KG1 (cell line): ENCODE measurements around the gene MGAT3.

Experiments used
- DNase-seq: peaks from one replicate; lab custom pipeline; 2025; lab: John Stamatoyannopoulos, UW

The MGAT3 gene

DNA sequence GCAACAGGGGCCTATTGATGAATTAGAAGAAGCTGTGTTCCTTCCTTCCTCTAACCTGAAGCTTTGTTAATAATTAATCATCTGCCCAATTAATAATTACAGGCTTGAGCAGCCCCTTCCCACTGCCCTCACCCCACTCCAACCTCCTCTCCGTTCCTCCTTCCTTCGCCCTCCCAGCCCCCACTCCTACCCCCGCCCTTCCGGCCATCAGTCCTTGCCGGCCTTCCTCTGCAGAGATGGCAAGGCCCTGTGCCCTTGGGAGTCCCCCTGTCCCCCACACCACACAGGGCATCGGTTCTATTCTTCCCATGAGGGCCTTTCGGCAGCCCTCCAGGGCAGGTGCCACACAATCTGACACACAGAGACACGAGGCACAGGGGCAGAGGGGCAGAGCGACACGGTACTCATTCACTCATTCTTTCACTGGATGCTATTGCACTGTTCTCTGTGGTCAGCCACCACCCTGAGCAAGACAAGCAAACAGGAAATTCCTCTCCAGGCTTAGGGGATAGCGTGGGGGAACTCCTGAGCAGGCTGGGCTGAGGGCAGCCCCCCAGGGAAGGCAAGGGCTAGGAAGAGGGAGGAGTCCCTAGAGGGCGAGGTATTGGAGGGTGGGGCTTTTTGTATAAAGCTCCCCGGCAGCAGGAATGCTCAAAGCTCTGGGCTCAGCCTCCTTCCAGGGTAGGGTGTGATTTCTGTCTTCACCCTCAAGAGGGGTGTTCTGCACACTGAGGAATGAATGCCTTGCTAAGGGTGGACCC lies 14.7 kb downstream of the MGAT3 start:
- DNase-seq = no peak

DNA sequence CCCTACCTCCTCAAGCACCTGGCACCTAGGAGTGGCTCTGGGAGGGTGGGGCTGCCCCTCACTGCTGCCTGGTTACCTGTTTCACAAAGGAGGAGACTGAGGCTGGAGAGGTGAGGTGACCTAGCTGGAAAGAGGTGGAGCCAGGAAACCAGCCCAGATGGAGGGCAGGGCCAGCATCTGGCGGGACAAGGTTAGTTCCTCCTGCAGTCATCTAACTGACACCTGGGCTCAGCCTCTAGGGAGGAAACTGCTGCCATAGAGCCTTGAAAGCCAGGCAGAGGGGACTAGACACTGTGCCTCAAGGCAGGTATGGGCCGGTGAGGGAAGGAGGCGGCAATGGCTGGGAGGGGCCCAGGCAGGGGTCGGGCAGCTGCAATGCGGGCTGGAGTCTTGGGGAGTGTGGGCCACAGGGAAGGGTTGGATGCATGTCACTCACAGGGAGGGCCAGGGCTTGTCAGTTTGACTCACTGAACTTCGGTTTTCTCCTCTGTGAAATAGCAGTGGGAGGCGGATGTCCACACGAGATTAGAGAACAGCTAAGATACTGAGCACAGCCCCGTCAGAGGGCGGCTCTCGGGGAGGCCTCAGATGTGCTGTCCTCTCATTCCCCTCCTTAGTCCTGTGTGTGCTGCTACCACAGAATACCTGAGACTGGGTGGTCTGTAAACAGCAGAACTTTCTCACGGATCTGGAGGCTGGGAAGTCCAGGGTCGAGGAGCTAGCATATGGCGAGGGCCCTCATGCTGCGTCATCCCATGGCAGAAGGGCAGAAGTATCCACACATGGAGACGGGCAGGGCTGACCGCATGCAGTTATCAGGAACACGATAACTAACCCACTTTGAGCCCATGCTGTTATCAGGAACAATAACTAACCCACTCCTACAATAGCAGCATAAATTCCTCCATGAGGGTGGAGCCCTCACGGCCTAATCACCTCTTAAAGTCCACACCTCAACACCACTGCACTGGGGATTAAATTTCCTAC lies 16.1 kb downstream of the MGAT3 start:
- DNase-seq = no peak

DNA sequence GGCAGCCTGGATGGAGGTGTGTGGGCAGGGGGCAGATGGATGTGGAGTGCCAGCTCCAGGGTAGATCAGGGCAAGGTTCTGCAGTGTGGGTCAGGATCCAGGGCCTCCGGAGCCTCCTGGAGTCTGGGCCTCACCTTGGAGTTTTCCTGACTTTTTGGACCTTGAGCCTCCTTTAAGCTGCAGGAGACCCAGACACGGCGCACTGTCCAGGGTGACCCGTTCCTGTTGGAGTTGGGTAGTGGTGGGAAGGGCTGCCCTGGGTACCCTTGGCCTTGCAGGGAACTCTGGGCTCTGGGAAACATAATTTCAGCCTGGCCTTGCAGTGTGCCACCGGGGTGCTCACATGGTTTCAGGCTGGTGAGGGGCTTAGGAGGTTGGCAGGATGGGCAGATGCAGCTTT lies 17.0 kb downstream of the MGAT3 start:
- no peak for DNase-seq

DNA sequence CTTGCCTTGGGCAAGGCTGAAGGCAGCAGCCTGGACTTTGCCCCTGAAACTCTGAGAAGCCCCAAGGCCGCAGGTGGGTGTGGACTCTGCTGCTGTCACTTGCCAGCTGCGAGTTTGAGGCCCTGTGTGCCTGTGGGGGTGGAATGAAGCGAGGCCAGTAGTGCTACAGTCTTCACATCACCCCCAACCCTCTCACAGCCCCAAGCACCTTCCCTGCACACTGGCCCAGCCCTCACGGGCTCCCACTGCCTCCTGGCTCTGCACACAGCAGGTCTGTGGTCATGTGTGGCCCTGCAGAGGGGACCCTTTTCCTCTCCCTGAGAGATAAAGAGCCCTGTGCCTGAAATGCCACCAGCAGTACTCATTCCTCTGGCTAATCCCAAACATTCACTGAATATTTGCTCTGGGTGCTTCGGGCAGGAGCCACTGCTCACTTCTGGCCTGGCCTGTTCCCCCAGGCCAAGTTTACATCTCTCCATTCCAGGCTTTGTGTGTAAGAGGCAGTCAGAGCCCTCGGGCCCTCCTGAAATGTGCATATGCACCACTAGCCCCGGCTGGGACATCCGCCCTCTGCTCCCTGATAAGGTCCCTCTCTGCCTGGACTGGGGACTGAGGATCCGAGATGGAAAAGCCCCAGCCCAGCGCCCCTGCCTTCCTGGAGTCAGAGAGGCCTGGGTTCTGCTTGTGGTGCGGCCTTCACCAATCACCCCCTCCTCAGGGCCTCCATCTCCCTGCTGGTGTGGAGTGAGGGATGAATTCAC lies 17.7 kb downstream of the MGAT3 start:
- DNase-seq = no peak

DNA sequence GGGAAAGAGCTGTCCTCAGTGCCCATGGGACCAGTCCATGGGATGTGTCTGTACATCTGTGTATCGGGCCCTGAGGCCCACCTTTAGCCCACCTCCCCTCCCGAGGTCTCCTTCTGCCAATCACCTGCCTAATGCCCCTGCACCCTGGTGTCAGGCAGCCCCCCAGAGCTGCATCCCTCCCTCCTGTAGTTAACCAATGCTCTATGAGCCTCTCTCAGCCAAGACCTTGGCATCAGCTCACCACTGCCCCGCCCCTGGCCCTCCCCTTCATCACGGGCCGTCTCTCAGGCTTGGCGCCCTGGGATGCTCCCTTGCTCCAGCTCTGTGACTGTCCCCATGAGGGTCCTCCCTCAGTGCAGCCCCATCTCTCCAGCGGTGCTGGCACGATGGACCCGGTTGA lies 18.5 kb downstream of the MGAT3 start:
- no peak for DNase-seq

DNA sequence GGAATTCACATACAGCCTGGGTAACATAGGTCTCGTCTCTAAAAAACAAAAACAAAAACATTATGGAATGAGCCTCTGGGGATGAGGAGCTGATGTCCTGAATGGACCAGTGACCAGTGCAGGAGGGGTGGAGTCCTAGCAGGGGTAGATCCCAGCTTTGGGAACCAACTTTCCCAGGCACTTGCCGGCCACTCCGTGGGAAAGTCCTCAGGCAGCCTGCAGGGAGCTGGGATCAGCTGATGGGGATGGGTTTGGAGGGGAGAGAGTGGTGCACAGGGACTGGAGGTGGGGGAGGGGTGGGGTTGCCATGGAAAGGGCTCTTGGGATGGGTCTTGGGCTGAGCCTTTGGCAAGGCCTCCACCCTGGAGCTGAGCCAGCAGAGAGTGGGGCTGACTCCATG lies 19.1 kb downstream of the MGAT3 start:
- DNase-seq = no peak

DNA sequence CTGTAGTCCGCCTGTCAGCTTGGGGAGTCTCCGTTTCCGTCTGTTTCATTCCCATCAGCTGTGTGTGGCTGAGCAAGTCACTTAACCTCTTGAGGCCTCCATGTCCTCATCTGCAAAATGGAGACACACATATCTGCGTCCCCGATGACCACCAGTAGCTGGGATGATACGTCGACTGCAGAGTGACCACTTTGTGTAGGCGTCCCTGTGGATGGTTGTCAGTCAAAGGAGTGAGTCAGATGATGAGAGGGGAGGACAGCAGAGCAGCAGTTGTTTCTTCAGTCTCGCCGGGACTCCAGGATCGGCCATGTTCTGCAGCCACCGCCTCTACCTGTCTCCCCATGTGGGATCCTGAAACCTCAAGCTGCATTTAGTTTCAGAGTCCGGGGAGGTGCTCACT lies 19.9 kb downstream of the MGAT3 start:
- DNase-seq = no peak

DNA sequence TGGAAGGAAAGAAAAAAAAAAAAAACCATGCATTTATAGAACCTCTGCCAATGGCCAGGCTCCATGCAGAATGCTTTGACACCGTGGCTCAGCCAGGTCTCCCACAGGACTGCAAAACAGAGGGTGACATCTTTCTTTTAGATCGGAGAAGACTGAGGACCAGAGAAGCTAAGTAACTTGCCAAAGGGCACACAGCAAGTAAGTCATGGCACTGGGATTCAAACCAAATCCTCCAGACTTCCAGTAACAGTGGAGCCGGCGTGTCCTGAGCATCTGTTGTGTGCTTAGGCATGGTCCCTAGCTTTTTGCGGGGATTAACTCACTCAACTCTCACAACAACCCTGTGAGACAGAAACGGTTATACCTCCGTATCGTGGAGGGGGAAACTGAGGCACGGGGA lies 20.7 kb downstream of the MGAT3 start:
- DNase-seq = no peak

DNA sequence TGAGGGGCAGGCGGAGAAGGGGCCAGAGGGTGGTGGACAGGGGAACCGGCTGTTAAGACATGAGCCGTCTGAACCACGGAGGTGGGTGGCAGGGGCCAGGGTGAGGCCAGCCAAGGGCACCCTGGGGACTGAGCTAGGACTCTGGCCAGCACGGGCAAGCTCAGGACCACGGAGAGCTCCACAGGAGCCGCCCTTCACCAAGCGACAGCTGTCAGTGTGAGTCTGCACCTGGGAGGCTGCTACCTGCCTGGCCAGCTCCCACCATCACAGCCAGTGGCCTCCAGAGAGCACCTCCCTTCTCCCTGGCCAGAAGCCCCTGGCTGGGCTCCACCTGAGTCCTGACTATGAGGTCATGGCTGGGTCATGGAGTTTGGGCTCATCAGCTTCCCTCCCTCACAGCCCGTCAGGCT lies 21.6 kb downstream of the MGAT3 start:
- no peak for DNase-seq

DNA sequence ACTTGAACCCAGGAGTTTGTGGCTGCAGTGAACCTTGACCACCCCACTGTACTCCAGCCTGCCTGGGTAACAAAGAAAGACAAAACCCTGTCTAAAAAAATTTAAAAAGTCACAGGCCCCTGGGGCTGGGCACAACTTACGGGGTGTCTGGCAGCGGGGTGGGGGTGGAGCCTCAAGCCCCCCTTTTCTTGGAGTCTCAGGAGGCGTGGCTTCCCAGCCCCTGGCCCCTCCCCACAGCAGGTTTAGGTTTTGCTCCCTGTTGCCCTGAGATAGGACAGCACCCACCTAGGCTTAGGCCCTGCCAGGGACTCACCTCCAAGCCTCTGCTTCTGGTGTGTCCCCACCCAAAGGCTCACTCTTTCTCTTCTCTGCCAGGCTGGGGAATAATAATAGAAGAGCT lies 22.4 kb downstream of the MGAT3 start:
- DNase-seq = no peak

DNA sequence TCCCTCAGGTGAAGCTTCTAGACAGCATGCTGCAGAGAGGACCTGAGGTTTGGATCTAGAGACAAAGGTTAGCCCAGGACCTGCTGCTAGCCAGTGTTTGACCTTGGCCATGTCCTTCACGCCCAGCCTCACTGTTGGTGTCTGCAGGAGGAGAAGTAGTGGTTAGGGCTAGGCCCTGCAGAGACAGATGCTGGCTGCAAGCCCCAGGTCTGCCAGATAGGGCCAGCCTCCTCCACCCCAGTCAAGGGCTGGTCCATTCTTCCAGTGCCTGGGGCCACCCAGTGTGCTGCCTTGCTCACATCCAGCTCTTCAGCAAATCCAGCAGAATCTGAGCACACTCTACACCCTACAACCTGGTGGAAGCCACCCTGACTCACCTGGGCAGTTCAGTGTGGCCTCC lies 23.7 kb downstream of the MGAT3 start:
- no peak for DNase-seq

DNA sequence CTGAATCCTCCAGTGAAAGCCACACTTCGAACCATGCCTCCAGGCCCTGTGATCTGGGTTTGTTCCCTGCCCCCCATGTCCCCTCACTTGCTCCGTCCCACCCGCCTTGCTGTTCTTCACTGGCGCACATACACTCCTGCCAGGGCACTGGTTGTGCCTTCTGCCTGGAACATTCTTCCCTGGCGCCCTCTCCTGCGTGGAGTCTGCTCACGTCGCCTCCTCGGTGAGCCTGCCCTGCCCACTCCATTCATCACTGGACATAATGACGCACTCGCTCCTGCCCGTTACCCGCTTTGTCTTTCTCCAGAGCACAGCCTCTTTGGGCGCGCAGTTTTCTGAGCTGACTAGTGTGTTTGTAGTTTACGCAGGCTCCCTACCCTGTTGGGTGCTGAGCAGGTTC lies 24.2 kb downstream of the MGAT3 start:
- DNase-seq = no peak

DNA sequence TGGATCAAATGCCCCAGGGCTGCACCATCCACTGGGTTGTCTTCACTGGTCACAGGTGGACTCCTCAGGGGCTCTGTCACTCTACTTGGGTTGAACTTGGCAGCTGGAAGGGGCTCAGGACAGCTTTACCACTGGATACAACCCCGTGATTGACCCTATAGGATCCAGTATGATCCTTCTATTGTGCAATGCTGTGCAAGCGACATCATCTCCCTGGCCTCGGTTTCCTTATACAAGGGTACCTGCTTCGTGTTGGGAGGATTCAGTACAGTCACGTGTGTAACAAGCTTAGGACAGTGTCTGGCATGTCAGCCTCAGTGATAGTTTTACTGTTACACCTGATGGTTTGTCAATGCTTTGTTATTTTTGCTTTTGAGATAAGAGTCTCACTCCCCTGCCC lies 24.8 kb downstream of the MGAT3 start:
- no peak for DNase-seq

DNA sequence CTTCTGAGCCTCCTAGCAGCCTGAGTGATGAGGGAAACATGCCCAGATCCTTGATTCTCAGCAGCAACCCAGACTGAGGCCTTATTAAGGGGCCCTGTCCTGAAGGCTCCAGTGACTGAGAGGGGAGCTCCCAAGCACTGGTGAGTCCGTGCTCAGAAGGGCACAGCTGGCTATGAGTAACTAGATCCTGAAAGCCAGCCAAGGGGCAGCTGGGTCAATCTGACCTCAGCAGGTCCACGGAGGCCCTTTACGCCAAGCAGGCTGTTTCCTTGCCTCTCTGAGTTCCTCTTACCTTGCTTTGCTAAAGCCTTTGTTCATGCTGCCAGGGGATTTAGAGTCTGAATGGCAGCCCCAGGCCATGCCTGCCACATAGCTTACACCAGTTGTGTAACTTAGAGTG lies 26.0 kb downstream of the MGAT3 start:
- no peak for DNase-seq

DNA sequence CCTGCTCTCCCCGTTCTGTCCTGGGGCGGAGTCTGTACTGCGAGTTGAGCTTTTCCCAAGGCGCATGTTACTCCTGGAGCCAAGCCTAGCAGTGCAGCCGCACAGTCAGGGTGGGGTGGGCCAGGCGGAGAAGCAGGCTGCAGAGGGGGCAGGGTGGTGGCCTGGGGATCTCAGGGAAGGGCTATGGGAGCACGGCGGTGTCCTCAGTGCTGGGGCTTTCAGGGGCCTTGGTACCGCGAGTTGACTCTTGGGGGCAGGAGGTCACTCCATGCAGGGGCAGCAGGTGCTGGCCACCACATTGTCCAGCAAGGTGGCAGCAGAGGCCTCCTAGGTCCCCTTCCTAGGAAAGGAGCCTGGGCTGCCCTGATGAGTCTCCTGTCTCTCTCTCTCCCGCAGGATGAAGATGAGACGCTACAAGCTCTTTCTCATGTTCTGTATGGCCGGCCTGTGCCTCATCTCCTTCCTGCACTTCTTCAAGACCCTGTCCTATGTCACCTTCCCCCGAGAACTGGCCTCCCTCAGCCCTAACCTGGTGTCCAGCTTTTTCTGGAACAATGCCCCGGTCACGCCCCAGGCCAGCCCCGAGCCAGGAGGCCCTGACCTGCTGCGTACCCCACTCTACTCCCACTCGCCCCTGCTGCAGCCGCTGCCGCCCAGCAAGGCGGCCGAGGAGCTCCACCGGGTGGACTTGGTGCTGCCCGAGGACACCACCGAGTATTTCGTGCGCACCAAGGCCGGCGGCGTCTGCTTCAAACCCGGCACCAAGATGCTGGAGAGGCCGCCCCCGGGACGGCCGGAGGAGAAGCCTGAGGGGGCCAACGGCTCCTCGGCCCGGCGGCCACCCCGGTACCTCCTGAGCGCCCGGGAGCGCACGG lies 30.4 kb downstream of the MGAT3 start:
- DNase-seq = no peak

DNA sequence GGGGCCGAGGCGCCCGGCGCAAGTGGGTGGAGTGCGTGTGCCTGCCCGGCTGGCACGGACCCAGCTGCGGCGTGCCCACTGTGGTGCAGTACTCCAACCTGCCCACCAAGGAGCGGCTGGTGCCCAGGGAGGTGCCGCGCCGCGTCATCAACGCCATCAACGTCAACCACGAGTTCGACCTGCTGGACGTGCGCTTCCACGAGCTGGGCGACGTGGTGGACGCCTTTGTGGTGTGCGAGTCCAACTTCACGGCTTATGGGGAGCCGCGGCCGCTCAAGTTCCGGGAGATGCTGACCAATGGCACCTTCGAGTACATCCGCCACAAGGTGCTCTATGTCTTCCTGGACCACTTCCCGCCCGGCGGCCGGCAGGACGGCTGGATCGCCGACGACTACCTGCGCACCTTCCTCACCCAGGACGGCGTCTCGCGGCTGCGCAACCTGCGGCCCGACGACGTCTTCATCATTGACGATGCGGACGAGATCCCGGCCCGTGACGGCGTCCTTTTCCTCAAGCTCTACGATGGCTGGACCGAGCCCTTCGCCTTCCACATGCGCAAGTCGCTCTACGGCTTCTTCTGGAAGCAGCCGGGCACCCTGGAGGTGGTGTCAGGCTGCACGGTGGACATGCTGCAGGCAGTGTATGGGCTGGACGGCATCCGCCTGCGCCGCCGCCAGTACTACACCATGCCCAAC lies 31.2 kb downstream of the MGAT3 start:
- DNase-seq = no peak

DNA sequence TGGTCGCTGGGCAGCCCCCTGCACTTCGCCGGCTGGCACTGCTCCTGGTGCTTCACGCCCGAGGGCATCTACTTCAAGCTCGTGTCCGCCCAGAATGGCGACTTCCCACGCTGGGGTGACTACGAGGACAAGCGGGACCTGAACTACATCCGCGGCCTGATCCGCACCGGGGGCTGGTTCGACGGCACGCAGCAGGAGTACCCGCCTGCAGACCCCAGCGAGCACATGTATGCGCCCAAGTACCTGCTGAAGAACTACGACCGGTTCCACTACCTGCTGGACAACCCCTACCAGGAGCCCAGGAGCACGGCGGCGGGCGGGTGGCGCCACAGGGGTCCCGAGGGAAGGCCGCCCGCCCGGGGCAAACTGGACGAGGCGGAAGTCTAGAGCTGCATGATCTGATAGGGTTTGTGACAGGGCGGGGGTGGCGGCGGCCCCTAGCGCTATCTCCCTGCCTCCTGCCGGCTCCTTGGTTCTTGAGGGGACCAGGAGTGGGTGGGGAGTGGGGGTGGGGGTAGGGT lies 31.8 kb downstream of the MGAT3 start:
- no peak for DNase-seq

DNA sequence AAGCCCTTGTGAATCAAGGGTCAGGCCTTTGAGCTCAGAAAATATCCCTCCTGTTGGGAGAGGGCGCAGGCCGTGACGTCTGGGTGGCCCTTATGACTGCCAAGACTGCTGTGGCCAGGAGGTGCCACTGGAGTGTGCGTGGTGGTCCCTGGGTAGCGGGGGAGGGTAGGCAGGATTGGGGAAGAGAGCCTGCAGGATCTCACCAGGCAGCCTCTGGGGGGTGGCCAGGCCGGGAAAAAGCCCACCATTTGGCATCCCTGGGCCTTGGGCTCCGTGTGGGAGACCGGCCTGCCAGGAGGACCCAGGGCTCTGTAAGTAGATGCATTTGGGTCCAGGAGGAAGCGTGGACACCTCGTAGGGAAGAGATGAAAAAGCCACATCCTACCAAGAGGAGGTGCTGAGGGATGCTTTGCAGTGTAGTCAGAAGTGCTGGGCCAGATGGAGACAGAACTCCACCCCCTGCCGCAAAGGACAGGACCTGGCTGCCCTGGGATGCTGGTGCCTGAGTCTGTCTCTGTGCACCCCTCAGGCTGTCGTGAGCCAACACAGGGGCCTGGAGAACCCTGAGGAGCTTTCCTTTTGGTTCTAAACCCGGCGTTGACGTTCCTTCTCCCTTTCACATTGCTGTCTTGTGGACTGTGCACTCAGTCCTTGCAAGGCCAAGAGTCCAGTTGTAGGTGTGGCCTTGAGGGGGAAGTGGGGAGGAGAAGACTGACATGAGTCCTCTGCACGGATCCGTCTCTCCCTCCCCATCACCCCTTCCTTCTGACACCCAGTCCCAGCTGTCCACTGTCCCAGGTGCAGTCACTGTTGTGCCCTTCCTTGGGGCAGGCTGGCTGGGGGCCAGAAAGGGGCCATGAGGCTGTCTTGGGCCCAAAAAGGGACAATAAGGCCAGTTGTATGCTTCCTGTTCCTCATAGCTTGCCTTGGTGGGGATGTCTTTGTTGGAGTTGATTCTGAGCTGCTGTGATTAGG lies 32.6 kb downstream of the MGAT3 start:
- DNase-seq = no peak

DNA sequence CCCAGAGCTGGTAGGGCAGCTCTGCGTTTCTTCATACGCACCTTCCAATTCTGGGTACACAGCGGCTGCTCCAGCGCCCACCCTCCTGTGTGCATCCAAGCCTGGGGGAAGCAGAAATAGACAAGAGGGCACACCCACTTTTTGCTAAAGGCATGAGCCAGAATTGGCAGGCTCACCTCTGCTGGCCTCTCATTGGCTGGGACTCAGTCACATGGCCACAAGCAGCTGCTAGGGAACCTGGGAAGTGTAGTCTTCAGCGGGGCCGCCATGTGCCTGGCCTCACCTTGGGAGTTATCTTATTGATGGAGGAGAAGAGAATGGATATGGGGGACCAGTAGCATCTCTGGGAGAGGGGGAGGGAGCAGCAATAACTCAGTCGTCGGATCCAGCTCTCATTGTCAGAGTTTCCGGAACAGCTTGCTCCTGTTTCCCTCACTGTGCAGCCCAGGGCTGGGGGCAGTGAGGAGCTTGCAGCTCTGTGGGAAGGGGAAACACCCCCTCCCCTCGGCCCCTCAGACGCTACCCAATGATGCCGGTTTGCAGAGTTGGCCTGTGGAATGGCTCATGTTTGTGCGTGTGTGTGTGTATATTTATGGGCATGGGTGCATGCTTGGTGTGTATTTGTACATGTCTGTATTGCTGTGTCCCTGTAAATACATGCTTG lies 33.5 kb downstream of the MGAT3 start:
- no peak for DNase-seq
